Right cardiac atrium (tissue), 5 donors: Measurements from ENCODE around the gene GABRD. TPM values are rescaled to one million over a fixed set of nuclear protein-coding genes. Genes with fewer than 3 reads are reported as not detected.

ENCODE experiments used
- ATAC-seq, 2 donors: fragments of 200-7000 bp; cut with Tn5 transposase; one replicate each; pipeline versions ENCODE4 v1.8.0 to v1.9.1; 2020; ENCODE audit warnings: moderate library complexity in 2 of 2, mild to moderate bottlenecking in 1 of 2
- DNase-seq, 3 donors: peaks; one replicate each; pipeline ENCODE4 v3.0.0-alpha.2; 2020
- H3K27ac ChIP-seq: one replicate; pipeline ENCODE4 v1.5.1; 2013; ENCODE audit warnings: mild to moderate bottlenecking, low read length, control low read depth, moderate library complexity
- H3K27me3 ChIP-seq: one replicate; pipeline ENCODE4 v1.6.1; 2013; ENCODE audit not compliant: control insufficient read depth, insufficient read depth
- H3K4me1 ChIP-seq: one replicate; pipeline ENCODE4 v1.6.1; 2013; ENCODE audit warnings: low read length; ENCODE audit not compliant: control insufficient read depth, insufficient read depth
- H3K4me3 ChIP-seq: one replicate; pipeline ENCODE4 v1.5.1; 2013; ENCODE audit warnings: low read length, control low read depth
- H3K9me3 ChIP-seq: one replicate; pipeline ENCODE4 v1.6.1; 2013; ENCODE audit warnings: low read length; ENCODE audit not compliant: control insufficient read depth
- WGBS: extraction: QIAGEN DNeasy Blood & Tissue Kit; methylation state at CpG from one replicate; pipeline ENCODE4 v1.1.7; 2013; 5-methylcytosine and 5-hydroxymethylcytosine counted together
- intact Hi-C, 4 donors: fragments of 100-400 bp; cut with DNase I; formaldehyde crosslinking; loops; one replicate each; pipeline versions ENCODE4 v1.11.0 to v1.14.0; 2022 to 2023
- polyA plus RNA-seq: library from polyadenylated mRNA; stranded (reverse); fragments of 200-250 nt; gene quantifications from one replicate; pipeline ENCODE4 v1.2.3, GENCODE V29; 2013
- total RNA-seq, 4 donors: library from RNA; stranded (reverse); fragmentation: NEBNext Ultra II Directional; extraction: Animal tissue kit (Norgen Biotek cat#: 25700); gene quantifications; one replicate each; pipeline ENCODE4 v1.2.1, GENCODE V29; 2021
- donor health status: healthy with polysubstance abuse.
- donor health status: DM: no; HTN: yes; CAD: no.
- donor health status: DM: no; HTN: no; CAD: no.
- donor health status: DM: no; HTN: yes; CAD: no; lungs with severe emphysema.
- donor health status: DM: yes; HTN: yes; CAD: no.

Gene GABRD
- total and polyA plus RNA-seq, 5 donors, result 0.26 to 0.85 (median 0.46) TPM; not detected in 1

DNA sequence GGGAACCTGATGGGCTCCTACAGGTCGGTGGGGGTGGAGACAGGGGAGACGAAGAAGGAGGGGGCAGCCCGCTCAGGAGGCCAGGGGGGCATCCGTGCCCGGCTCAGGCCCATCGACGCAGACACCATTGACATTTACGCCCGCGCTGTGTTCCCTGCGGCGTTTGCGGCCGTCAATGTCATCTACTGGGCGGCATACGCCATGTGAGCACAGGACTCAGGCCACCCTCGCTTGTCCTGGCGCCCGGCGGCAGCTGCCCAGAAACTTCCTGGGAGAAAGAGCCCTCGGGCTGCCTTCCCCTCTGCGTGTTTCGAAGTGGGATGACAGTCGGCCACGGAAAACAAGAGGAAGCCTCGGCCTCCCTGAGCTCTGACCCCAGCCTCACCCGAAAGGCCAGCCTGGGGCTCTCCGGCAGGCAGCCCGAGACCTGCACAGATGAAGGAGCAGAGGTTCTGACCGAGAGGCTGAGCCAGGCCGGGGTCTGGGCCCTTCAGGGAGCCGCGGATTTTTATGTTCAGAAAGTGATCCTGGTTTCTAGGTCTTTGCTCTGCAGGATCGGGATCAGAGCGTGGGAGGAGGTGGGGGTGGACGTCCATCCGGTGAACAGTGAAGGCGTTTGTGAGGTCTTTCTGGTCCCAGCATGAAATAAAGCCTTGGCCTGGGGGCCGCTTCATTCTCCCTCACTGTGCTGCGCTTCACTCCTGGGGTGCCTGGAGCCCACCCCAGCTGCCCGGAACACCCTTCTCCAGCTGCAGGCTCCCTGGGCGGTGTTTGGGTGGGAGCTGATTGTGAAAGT lies 11.1 kb downstream of the GABRD start:
- intact Hi-C loops, result no loop called here
- Histone ChIP-seq H3K9me3 (no peaks in the 10 kb centered on the region), H3K27ac (no peak overlapping the region), H3K4me1 (no peaks in the 10 kb centered on the region), H3K4me3 (no peak overlapping the region), H3K27me3 (no peaks in the 10 kb centered on the region)
- 86% methylated on average over 42 of the region's 42 CpGs for WGBS
- no peak for ATAC-seq
- DNase-seq, result no peak

DNA sequence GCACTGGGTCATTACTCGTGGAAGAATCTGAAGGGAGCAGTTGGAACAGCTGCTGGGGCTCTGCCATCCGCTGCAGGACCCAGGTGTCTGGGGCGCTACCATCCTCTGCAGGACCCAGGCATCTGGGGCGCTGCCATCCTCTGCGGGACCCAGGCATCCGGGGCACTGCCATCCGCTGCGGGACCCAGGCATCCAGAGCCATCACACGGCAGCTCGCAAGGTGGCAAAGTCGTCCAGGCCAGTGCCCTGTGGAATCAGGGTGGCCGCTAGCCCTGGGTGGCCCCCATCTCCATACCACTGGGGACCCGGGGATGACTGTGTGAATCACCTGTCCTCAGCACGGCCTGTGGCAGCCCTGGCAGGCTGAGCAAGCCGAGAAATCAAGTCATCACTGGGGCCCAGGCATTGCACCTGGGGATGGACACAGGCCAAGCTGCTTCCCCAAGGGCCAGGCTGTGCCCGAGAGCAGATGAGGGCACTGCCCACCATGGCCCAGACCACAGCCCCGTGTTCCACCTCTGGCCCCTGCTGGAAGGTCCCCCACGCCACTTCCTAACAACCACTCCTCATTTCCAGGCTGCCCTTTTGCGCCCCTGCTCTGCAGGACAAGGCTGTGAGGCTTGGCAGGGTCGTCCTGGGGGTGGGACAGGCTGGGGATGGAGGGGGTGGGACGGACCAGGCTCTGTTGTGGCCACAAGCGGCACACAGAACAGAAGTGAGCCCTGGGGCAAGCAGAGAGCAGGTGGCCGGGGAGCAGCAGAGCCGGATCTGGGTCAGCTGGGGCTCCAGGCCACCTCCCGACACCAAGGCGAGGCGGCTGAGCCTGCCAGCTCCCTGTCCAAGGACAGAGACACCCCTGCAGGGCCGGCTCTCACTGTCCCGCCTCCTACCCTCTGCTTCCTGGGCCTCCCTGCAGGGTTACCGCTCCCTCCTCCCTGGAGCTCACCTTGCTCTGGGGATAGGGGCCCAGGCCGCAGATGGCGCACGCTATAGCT lies 12.7 kb downstream of the GABRD start:
- intact Hi-C loops, result no loop called here
- Histone ChIP-seq H3K27me3 (no peaks in the 10 kb centered on the region), H3K27ac (no peak overlapping the region), H3K4me1 (no peaks in the 10 kb centered on the region), H3K4me3 (no peak overlapping the region), H3K9me3 (no peaks in the 10 kb centered on the region)
- peak; percentile 28 to 47 for ATAC-seq
- no peak for DNase-seq
- WGBS, result 79% methylated on average over 33 of the region's 33 CpGs

DNA sequence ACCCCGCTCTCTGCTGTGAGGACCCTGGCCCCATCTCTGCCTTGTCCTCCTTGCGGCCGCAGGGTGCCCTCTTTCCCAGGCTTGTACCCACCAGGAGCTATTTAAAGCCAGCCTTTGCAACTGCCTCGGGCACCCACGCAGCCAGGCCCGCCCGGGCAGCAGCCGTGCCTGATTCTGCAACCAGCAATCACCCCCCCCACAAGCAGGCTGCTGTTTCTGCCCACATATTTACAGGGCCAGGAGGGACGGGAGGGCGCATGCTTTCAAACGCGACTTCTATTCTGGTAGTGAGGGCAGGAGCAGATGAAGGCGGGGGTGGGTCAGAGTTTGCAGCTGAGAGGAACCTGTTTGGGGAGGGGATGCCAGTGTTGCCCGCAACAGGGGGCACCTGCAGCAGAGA lies 13.6 kb downstream of the GABRD start:
- WGBS, result 68% methylated on average over 14 of the region's 14 CpGs
- Histone ChIP-seq H3K27ac (no peak overlapping the region), H3K4me3 (no peak overlapping the region), H3K4me1 (no peaks in the 10 kb centered on the region), H3K27me3 (no peaks in the 10 kb centered on the region), H3K9me3 (no peaks in the 10 kb centered on the region)
- ATAC-seq (no peak), DNase-seq (no peak)
- intact Hi-C loops, result no loop called here

DNA sequence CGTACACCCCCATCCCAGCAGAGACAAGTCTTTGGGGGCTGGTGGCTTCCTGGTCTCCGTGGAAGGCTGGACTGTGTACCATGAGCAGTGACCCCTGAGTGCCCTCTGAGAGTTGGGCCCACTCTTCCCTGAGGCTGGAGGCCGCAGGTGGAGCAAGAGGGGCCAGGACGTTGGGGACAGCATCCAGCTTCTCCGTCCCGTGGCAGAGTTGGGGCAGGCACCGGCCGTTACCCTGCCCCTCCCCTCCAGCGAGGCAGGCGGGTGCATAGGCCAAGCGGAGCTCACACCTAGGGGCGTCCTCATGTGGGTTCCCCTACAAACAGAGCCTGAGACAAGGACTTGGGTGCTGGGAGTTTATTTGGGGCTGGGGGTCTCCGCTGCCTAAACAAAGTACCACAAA lies 14.0 kb downstream of the GABRD start:
- H3K4me3 ChIP-seq, result no peak overlapping the region
- WGBS, result 78% methylated on average over 13 of the region's 13 CpGs
- no peaks in the 10 kb centered on the region for H3K9me3 ChIP-seq
- no peak overlapping the region for H3K27ac ChIP-seq
- no peaks in the 10 kb centered on the region for H3K4me1 ChIP-seq
- ATAC-seq, result no peak
- H3K27me3 ChIP-seq, result no peaks in the 10 kb centered on the region
- intact Hi-C loops, result no loop called here
- no peak for DNase-seq

DNA sequence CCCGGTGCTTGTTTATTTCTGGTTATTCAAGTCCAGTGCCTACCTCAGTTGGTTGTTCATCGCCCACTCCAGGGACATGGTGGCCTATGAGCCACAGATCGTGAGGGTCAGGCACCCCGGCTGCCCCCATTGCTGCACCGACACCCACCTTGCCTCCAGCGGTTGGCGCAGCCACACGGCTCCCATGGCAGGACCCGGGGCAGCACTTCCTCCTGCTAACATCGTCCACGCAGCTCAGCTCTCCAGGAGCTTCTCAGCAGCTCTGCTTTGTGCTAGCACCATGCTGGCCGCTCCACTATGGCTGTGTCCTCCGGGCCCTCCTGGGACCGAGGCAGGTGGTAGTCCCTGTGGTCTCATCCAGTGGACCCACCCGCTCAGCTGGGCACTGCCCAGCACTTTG lies 17.1 kb downstream of the GABRD start:
- WGBS, result 87% methylated on average over 15 of the region's 15 CpGs
- H3K9me3 ChIP-seq, result no peaks in the 10 kb centered on the region
- intact Hi-C loops, result loop anchor here in 1 of 4 donors (5.0 kb wide), 1 partner anchor 84 kb away; no protein-coding TSS in a partner anchor
- no peaks in the 10 kb centered on the region for H3K4me1 ChIP-seq
- no peaks in the 10 kb centered on the region for H3K27me3 ChIP-seq
- DNase-seq (no peak), ATAC-seq (no peak)
- H3K4me3 ChIP-seq, result no peak overlapping the region
- H3K27ac ChIP-seq, result no peak overlapping the region

DNA sequence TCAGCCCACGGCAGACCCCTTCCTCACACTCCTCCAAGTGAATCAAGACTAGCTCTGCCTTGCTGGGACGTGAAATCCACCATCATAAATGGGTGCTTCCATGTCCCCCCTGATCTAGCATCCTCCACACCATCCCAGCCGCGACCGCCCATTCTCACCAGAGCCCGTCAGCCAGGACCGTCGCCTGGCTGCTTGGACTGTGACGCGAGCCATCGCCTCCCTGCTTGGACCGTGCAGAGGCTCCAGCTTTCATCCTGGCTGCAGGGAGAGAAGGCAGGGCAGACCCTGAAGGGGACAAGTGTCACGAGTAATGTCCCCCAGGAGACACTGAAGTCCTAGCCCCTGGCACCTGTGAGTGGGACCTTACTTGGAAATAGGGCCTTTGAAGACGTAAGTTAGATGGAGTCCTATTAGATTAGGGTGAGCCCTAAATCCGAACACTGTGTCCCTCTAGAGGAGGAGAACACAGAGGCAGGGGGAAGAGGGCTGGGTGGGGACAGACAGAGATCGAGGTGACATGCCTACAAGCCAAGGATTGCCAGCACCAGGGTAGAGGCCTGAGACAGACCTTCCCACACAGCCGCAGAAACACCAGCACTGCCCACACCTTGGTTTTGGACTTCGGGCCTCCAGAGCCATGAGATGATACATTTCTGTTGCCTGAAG lies 18.3 kb downstream of the GABRD start:
- ATAC-seq, result no peak

DNA sequence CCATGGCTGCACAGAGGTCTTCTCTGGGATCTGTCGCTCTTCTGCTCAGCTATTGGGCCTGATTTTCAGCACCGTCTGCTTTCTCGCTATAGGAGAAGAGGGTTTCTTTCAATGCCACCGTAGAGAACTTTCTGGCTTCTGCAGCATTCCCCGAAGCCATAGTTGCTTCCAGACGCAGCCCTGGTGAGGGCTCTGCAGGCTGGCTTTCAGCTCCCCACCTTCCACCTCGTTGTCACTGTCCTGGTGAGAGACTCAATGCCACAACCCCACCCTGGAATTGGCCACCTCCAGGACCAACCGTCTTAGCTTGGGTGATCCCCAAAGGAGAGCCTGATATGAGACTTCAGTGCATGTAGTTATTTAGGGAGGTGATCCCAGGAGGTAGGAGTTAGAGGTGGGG lies 19.1 kb downstream of the GABRD start:
- Histone ChIP-seq H3K4me3 (no peak overlapping the region), H3K27me3 (no peaks in the 10 kb centered on the region), H3K4me1 (no peaks in the 10 kb centered on the region), H3K27ac (no peak overlapping the region), H3K9me3 (no peaks in the 10 kb centered on the region)
- DNase-seq (no peak), ATAC-seq (no peak)
- WGBS, result 90% methylated on average over 8 of the region's 8 CpGs
- intact Hi-C loops, result loop anchor here in 1 of 4 donors (5.0 kb wide), 1 partner anchor 86 kb away; no protein-coding TSS in a partner anchor

More for the DNA sequence above, 18.3 kb downstream of the GABRD start:
- Histone ChIP-seq H3K4me1 (no peaks in the 10 kb centered on the region), H3K27me3 (no peaks in the 10 kb centered on the region), H3K9me3 (no peaks in the 10 kb centered on the region), H3K27ac (no peak overlapping the region), H3K4me3 (no peak overlapping the region)
- WGBS, result 81% methylated on average over 18 of the region's 18 CpGs
- no peak for DNase-seq
- intact Hi-C loops, result loop anchor here in 1 of 4 donors (5.0 kb wide), 1 partner anchor 85 kb away; no protein-coding TSS in a partner anchor

DNA sequence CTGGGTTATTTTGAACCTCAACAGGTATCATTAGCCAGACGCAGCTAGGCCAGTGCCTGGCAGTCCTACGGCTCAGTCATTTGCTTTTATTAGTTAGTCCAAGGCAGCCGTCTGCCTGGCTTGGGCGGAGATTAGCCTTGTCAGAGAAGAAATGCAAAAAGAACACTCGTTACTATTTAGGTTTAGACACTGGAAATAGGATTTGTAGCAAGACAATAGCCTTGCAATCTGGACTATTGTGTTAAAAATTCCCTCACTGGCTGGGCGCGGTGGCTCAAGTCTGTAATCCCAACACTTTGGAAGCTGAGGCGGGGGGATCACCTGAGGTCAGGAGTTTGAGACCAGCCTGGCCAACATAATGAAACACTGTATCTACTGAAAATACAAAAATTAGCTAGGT lies 20.1 kb downstream of the GABRD start:
- H3K9me3 ChIP-seq, result no peaks in the 10 kb centered on the region
- intact Hi-C loops, result loop anchor here in 1 of 4 donors (5.0 kb wide), 1 partner anchor 87 kb away; no protein-coding TSS in a partner anchor
- ATAC-seq (no peak), DNase-seq (no peak)
- no peaks in the 10 kb centered on the region for H3K4me1 ChIP-seq
- no peak overlapping the region for H3K4me3 ChIP-seq
- no peaks in the 10 kb centered on the region for H3K27me3 ChIP-seq
- no peak overlapping the region for H3K27ac ChIP-seq
- WGBS, result 82% methylated on average over 8 of the region's 8 CpGs

DNA sequence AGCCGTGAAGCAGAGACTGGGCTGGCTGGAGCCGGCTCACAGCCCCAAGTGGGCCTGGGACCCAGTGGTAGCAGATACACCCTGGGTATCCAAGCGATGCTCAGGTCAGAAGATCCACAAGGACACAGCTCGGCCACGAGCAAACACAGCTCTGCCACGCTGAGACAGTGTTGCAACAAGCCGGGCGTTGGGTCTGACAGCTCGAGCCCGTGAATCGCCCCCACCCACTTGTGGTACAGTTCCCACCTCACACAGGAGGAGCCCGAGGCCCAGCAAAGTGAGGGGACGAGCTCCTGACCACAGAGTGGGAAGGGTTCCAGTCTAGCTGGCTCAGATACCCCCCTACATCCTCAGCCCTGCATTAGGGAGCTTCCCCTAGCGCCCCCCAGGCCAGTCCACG lies 22.2 kb downstream of the GABRD start:
- H3K27ac ChIP-seq, result no peak overlapping the region
- DNase-seq (peak in 1 of 3 donors; percentile 24), ATAC-seq (no peak)
- H3K4me1 ChIP-seq, result no peaks in the 10 kb centered on the region
- no peak overlapping the region for H3K4me3 ChIP-seq
- no peaks in the 10 kb centered on the region for H3K27me3 ChIP-seq
- intact Hi-C loops, result loop anchor here in 1 of 4 donors (5.0 kb wide), 1 partner anchor 79 kb away; no protein-coding TSS in a partner anchor
- H3K9me3 ChIP-seq, result no peaks in the 10 kb centered on the region
- WGBS, result 85% methylated on average over 15 of the region's 15 CpGs

DNA sequence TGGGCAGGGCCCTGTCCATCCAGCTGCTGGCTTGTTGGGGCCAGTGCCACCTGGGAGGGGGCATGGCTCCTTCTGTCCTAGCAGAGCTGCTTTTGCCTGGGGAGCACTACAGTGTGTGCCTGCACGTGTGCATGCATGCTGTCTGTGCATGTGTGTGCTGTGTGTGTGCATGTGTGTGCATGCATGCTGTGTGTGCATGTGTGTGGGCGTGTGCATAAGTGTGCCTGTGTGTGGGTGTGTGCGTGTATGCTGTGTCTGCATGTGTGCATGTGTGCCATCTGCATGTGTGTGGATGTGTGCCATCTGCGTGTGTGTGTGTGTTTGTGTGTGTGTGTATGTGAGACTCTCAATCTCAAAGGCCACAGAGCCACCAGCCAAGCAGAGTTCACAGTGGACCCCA lies 22.7 kb downstream of the GABRD start:
- Histone ChIP-seq H3K4me1 (no peaks in the 10 kb centered on the region), H3K9me3 (no peaks in the 10 kb centered on the region), H3K27me3 (no peaks in the 10 kb centered on the region), H3K27ac (no peak overlapping the region), H3K4me3 (no peak overlapping the region)
- DNase-seq (peak in 1 of 3 donors; percentile 7), ATAC-seq (no peak)
- intact Hi-C loops, result loop anchor here in 1 of 4 donors (5.0 kb wide), 1 partner anchor 80 kb away; no protein-coding TSS in a partner anchor
- WGBS, result 81% methylated on average over 4 of the region's 4 CpGs
